ENCODE measurements around the gene AP3M1. TPM values are rescaled to one million over a fixed set of nuclear protein-coding genes. Genes with fewer than 3 reads are reported as not detected.
"Not testable (repeated sequence)": the region's sequence is repeated elsewhere in the genome, so short reads cannot be mapped to it uniquely, and the experiment has no call there.

The AP3M1 gene
- polyA plus RNA-seq, 2 of the 4 experiments (the other 2 are of a cell fraction) = 39.0 to 83.0 TPM

DNA sequence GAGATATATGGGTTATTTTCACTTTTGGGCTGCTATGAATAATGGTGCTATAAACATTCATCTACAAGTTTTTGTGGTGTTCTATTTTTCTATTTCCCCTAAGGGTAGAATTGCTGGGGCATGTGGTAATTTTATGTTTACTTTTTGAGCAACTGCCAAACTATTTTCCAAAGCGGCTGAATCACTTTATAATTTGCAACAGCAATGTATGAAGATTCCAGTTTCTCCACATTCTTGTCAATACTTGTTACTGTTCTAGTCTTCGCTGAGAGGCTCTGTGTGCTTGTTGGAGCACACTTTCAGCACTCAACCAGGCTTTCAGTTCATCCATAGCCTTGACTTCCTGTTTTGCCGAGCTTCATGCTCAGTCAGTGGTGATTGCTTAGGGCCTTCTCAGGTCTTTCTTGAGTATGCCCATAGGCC is 39.4 kb upstream of the AP3M1 start (continued):
- TF ChIP-seq GATA3 (IDR thresholded peaks at IDR 0.05; ENCODE audit: borderline replicate concordance) (peak; percentile 45; the same call in 1 of the 2 replicates), KDM1A (IDR thresholded peaks at IDR 0.05; ENCODE audit: low read depth) (no peak), ZSCAN20 (CRISPR knock-in tag; IDR thresholded peaks at IDR 0.05) (no peak), MAFK (IDR thresholded peaks at IDR 0.05; ENCODE audit: partially characterized antibody) (no peak), HDAC2 (IDR thresholded peaks at IDR 0.05) (no peak), CBX2 (IDR thresholded peaks at IDR 0.05; ENCODE audit: borderline replicate concordance, low read depth) (no peak), JUN (IDR thresholded peaks at IDR 0.05) (peak in 1 of 2 experiments; percentile 24; a peak in 1 of 5 replicates), KDM5A (IDR thresholded peaks at IDR 0.05) (no peak), POLR2A (IDR thresholded peaks at IDR 0.05; ENCODE audit: low read length) (no peak), HOXA7 (CRISPR knock-in tag; IDR thresholded peaks at IDR 0.05) (no peak), CEBPB (IDR thresholded peaks at IDR 0.05) (peak; percentile 60 to 79; a peak in 3 of 4 replicates), NFE2L2 (conservative IDR thresholded peaks at IDR 0.05; ENCODE audit: low read length) (no peak)
- TF ChIP-seq, protein P1, sequence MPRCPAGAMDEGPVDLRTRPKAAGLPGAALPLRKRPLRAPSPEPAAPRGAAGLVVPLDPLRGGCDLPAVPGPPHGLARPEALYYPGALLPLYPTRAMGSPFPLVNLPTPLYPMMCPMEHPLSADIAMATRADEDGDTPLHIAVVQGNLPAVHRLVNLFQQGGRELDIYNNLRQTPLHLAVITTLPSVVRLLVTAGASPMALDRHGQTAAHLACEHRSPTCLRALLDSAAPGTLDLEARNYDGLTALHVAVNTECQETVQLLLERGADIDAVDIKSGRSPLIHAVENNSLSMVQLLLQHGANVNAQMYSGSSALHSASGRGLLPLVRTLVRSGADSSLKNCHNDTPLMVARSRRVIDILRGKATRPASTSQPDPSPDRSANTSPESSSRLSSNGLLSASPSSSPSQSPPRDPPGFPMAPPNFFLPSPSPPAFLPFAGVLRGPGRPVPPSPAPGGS (IDR thresholded peaks at IDR 0.05) = no peak

DNA sequence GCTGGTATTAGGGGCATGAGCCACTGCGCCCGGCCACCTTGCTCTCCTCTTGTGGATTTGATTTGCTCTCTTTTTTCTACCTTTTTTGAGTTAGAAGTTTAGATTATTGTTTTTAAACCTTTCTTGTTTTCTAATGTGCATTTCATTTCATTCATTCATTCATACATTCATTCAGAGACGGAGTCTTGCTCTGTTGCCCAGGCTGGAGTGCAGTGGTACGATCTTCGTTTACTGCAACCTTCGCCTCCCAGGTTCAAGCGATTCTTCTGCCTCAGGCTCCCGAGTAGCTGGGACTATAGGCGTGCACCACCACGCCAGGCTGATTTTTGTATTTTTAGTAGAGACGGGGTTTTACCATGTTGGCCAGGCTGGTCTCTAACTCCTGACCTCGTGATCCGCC is 38.0 kb upstream of the AP3M1 start:
- not testable (repeated sequence) for H3K9me3 ChIP-seq; FAIRE-seq; DNase-seq (ENCODE audit: low read depth in 1 of 2, low spot score in 1 of 2); H3K4me2 ChIP-seq; ATAC-seq; H3K27ac ChIP-seq; H3K4me3 ChIP-seq
- CTCF ChIA-PET = interaction anchor here (0.9 to 3.8 kb wide), 3 partner anchors 9 to 25 kb away, joined by 3 to 20 read pairs (median 3); no protein-coding TSS in a partner anchor
- 98% methylated on average over 13 of the region's 13 CpGs for WGBS (ENCODE audit: missing lambda C conversion rate)
- peaks cover 38% of the 10 kb centered on the region for H3K4me1 ChIP-seq
- POLR2A ChIA-PET = interaction anchor here (0.5 kb wide), 1 partner anchor 304 kb away, joined by 3 read pairs; no protein-coding TSS in a partner anchor

DNA sequence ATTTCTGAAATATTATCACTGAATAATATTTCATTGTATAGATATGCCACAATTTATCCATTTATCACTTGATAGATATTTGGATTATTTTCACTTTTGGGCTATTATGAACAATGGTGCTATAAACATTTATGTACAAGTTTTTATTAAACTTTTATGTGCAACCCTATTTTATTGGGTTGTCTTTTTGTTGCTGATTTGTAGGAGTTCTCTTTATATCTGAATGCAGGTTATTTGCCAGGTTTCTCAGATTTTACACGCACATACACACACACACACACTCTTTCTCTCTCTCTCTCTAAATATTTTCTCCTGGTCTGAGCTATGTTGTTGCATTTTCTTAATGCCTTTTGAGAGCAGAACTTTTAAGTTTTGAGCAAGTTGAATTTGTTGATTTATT is 36.6 kb upstream of the AP3M1 start:
- no peak for ATAC-seq
- Histone ChIP-seq H3K9me3 (no peaks in the 10 kb centered on the region), H3K27ac (no peak overlapping the region; a peak in 1 of 6 replicates), H3K4me3 (no peak overlapping the region), H3K4me2 (peak overlapping the region; percentile 33; the same call in 2 of the 3 replicates), H3K4me1 (peaks cover 38% of the 10 kb centered on the region)
- ChIA-PET CTCF (interaction anchor here (1.1 to 3.8 kb wide), 2 partner anchors 26 to 36 kb away, joined by 4 to 20 read pairs; partner anchors contain the start of genes ADK and AP3M1), POLR2A (interaction anchor here (0.5 to 0.6 kb wide), 2 partner anchors 309 to 511 kb away, joined by 3 to 8 read pairs; no protein-coding TSS in a partner anchor)
- DNase-seq (ENCODE audit: low read depth in 1 of 2, low spot score in 1 of 2) = no peak
- WGBS (ENCODE audit: missing lambda C conversion rate) = 84% methylated on average over 1 of the region's 1 CpG
- no peak for FAIRE-seq
- TF ChIP-seq BHLHE40 (IDR thresholded peaks at IDR 0.05; ENCODE audit: low read depth, low read length) (no peak), CHD4 (IDR thresholded peaks at IDR 0.05; ENCODE audit: borderline replicate concordance) (no peak), HEYL (CRISPR knock-in tag; IDR thresholded peaks at IDR 0.05) (no peak), NR3C1 (IDR thresholded peaks at IDR 0.05) (no peak)
- TF ChIP-seq, protein P2, sequence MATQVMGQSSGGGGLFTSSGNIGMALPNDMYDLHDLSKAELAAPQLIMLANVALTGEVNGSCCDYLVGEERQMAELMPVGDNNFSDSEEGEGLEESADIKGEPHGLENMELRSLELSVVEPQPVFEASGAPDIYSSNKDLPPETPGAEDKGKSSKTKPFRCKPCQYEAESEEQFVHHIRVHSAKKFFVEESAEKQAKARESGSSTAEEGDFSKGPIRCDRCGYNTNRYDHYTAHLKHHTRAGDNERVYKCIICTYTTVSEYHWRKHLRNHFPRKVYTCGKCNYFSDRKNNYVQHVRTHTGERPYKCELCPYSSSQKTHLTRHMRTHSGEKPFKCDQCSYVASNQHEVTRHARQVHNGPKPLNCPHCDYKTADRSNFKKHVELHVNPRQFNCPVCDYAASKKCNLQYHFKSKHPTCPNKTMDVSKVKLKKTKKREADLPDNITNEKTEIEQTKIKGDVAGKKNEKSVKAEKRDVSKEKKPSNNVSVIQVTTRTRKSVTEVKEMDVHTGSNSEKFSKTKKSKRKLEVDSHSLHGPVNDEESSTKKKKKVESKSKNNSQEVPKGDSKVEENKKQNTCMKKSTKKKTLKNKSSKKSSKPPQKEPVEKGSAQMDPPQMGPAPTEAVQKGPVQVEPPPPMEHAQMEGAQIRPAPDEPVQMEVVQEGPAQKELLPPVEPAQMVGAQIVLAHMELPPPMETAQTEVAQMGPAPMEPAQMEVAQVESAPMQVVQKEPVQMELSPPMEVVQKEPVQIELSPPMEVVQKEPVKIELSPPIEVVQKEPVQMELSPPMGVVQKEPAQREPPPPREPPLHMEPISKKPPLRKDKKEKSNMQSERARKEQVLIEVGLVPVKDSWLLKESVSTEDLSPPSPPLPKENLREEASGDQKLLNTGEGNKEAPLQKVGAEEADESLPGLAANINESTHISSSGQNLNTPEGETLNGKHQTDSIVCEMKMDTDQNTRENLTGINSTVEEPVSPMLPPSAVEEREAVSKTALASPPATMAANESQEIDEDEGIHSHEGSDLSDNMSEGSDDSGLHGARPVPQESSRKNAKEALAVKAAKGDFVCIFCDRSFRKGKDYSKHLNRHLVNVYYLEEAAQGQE (IDR thresholded peaks at IDR 0.05) = no peak
- TF ChIP-seq, protein P3, sequence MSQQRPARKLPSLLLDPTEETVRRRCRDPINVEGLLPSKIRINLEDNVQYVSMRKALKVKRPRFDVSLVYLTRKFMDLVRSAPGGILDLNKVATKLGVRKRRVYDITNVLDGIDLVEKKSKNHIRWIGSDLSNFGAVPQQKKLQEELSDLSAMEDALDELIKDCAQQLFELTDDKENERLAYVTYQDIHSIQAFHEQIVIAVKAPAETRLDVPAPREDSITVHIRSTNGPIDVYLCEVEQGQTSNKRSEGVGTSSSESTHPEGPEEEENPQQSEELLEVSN (IDR thresholded peaks at IDR 0.05; ENCODE audit: borderline replicate concordance, low read depth) = no peak
